Activated naive CD4-positive, alpha-beta T cell treated with Interleukin-2 at 50 U/mL for 16 hours (primary cell): ENCODE results near the gene TMPRSS3.

Source experiments
- DNase-seq: peaks from one replicate; pipeline ENCODE4 v3.0.0-alpha.2; 2020

Gene TMPRSS3

DNA sequence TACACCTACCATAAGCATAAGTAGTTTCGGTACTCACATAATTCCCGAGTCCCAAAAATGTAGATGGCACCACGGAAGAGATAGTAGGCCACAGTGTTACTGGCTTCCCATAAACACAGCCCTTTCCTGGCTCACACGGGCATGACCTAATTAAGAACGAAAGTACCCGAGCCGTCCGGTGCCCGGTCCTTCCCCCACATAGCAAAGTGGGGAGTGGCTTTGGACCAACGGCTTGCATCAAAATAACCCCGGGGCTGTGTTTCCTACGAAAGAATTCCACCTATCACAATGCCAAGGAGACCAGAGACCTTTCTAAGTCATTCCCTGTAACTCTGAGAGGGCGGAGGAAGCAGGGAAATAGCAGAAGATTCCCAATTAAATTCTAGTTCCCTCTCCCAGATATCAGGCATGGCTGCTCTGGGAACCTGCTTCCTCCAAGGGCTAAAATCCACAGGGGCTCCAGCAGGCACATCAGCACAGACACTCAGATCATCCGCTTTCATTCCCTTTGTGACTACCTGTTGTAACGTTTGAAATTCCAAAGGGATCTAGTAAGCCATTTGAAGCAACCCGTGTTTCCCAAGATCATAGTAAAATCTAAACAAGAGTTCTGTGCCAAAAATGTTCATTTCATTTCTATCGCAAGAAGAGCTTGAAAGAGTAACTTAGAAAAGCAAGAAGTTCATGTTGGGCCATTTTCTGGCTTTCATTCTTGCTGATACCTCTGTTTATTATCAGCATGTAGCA, at the start of gene TMPRSS3:
TMPRSS3 (minus strand) TSS at position 148 of the 747 bp plus-strand sequence. CDS start 635 bp downstream, outside the sequence.
- no peak for DNase-seq

GRCh38 chr21:42445311-42445710, 49.5 kb upstream of the TMPRSS3 start:
- no peak for DNase-seq

DNA sequence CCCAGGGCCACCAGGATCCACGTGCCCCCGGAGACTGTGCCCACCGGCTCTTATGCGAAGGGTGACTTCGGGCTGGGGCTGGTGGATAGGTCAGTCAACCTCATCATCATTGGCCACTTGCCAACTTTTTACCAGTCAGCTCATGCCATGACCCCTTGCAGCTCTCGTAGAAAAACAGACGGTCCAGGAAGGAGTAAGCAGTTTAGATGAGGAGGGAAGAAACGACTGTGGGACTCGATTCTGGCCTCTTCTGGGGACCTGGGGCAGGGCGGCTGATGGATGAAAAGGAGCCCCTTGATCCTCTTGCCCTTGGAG, 48.9 kb upstream of the TMPRSS3 start:
- no peak for DNase-seq

DNA sequence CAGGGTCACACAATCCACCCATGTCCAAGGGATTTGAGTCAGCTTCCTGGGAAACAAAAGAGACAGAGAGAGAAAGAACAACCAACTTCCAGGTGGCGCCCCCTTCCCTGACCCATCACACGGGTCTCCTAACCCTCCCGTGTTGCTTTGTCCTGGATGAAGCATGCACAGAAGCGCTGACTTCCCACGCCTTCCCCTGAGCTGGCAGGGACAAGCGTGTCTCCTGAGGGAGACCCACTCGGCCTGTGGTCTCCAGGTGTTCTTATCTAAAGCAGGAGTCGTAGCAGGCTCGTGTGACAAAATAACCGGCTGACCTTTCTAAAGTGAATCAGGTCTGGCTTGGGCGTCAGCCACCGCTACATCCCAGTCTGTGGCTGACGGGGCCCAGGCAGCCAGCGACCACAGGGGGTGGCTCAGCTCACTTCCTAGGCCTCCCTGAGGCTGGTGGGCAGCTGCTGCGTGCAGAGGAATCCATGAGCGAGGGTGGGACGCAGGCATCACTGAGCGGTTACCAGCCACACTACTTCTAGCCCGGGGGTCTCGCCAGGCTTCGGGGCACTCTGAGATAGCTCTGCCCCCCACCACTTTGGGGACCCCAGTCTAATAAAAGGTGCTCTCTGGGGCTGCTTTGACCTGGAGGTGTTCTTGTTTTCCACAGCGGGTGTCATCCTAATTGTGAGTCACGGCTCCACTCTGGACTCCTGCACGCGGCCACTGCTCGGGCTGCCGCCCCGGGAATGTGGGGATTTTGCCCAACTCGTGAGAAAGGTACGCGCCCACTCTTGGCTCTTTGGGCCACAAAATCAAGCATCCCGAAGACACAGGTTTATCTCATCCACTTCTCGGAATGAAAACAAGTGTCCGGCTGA, 48.3 kb upstream of the TMPRSS3 start:
- no peak for DNase-seq

GRCh38 chr21:42443181-42443785, 47.4 kb upstream of the TMPRSS3 start:
- no peak for DNase-seq

DNA sequence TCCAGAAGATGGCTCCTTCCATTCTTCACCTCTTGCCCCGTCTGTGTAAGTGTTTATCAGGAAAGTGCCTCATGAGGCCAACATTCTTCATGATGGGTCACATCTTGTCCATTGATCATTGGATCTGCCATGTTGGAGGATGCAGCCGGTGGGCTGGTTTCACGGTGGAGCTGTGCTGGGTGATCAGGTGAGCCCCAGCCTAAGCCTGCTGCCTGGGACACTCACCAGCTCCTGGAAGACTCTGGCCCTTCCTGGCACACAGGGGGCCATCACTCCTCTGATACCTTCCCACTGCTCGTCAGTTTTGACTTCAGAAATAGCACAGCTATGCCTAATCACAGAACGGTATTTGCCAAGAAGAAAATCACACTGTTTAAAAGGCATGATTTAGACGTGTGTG, 46.1 kb upstream of the TMPRSS3 start:
- no peak for DNase-seq

DNA sequence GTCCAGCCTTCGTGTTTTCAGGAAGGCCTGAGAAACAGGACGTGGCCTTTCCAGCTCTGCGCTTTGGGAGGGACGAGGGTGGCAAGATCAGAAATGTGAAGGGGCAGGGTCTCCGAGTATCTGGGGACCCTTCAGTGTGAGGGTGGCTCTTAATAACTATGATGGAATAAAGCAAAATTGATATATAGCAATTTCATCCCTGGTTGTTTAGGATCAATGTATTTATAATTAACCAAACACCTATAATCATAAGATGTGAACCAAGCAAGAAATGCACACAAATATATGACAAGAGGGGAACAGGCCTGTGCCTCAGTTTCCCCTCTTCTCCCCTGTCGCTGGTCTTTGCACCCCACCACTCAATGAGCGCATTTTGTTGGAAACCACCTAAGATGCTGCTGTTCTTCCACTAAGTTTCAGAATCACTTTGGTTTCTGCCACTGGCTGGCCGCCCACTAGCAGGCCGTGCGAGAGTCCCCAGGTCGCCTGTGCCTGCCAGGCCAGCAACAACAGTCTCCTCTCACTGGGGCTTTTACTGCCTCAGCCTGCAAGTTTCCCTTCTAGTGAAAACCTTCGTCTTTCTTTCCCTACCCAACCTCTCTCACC, 44.4 kb upstream of the TMPRSS3 start:
- peak; percentile 50 for DNase-seq

GRCh38 chr21:42439284-42440186, 43.7 kb upstream of the TMPRSS3 start:
- DNase-seq, result peak; percentile 62

GRCh38 chr21:42438316-42439205, 42.7 kb upstream of the TMPRSS3 start:
- DNase-seq, result no peak

DNA sequence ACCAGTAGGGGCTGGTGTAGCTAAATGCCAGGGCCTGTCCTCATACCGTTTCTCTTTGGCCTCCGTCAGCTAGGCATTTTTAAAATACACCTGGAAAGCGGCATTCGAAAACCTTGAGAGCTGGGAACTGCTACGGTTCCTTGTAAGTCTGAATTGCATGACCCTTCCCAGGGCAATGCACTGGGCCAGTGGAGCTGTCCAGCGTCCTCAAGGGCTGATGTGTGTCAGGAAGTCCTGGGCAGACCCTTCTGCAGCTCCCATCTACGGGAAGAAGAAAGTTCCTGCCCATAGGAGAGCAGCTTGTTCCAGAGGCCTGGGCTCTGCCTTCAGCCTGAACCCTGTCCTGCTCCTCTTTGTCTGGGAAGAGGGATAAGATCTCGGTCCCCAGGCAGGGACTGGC, 41.9 kb upstream of the TMPRSS3 start:
- no peak for DNase-seq

- no peak for DNase-seq
These were observed 41.1 kb upstream of the TMPRSS3 start for GRCh38 chr21:42436914-42437313.

GRCh38 chr21:42435833-42436232, 40.0 kb upstream of the TMPRSS3 start:
- no peak for DNase-seq

GRCh38 chr21:42435401-42435800, 39.5 kb upstream of the TMPRSS3 start:
- DNase-seq, result no peak

- no peak for DNase-seq
These were observed 39.0 kb upstream of the TMPRSS3 start for GRCh38 chr21:42434884-42435283.

GRCh38 chr21:42433946-42434551, 38.2 kb upstream of the TMPRSS3 start:
- no peak for DNase-seq

DNA sequence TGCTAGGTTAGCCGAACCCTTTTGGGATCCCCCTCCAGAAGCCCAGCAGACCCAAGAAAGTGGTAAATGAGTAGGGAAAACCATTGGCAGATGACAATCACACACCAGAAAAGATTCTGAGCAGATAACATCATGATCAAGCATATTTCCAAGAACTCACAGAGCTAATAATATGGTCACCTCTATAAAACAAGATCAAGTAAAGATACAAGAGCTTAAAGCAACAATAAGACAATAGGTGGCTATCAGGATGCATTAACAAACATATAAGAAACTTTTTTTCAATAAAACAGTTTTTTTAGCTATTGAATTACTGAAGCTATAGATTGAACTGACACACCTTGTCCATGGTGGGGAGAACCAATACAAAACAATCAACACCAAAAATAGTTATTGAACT, 36.8 kb upstream of the TMPRSS3 start:
- no peak for DNase-seq

- no peak for DNase-seq
These were observed 35.3 kb upstream of the TMPRSS3 start for GRCh38 chr21:42431196-42431595.

- DNase-seq, result no peak
These were observed 34.7 kb upstream of the TMPRSS3 start for GRCh38 chr21:42430521-42430920.

GRCh38 chr21:42429856-42430255, 34.0 kb upstream of the TMPRSS3 start:
- no peak for DNase-seq

DNA sequence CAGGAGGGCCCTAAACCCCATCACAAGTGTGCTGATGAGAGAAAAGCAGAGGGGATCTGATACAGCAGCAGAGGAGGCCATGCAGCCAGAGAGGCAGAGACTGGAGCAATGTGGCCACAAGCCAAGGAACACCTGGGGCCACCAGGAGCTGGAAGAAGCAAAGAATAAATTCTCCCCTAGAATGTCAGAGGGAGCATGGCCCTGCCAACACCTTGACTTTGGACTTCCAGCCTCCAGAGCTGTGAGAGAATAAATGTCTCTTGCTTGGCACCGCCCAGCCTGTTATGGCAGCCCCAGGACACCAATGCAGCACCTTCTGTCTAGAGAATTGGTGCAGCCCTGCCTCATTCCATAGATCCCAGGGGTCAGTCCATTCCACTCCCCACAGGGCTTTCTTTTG, 33.2 kb upstream of the TMPRSS3 start:
- DNase-seq, result no peak
